Measurements from ENCODE around the gene SYNGR3.

GRCh38 chr16:2039274-2040031 lies 49.7 kb downstream of the SYNGR3 start:
- TF ChIP-seq, protein P1, sequence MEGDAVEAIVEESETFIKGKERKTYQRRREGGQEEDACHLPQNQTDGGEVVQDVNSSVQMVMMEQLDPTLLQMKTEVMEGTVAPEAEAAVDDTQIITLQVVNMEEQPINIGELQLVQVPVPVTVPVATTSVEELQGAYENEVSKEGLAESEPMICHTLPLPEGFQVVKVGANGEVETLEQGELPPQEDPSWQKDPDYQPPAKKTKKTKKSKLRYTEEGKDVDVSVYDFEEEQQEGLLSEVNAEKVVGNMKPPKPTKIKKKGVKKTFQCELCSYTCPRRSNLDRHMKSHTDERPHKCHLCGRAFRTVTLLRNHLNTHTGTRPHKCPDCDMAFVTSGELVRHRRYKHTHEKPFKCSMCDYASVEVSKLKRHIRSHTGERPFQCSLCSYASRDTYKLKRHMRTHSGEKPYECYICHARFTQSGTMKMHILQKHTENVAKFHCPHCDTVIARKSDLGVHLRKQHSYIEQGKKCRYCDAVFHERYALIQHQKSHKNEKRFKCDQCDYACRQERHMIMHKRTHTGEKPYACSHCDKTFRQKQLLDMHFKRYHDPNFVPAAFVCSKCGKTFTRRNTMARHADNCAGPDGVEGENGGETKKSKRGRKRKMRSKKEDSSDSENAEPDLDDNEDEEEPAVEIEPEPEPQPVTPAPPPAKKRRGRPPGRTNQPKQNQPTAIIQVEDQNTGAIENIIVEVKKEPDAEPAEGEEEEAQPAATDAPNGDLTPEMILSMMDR (IDR thresholded peaks at IDR 0.05; ENCODE audit: insufficient read depth, low read length, poor library complexity, severe bottlenecking), result no peak
- no peak for TF ChIP-seq EZH2phosphoT487 (conservative IDR thresholded peaks at IDR 0.05; ENCODE audit: low read length)

Measured in SU-DHL-6 (cell line).